ENCODE results near the gene SELE. TPM values are rescaled to one million over a fixed set of nuclear protein-coding genes. Genes with fewer than 3 reads are reported as not detected.

SELE gene
- total and polyA plus RNA-seq, 9 of the 15 experiments (the other 6 are each of a cell fraction or from before 2014, with no cell fraction given) = 0.08 TPM; not detected in 8

DNA sequence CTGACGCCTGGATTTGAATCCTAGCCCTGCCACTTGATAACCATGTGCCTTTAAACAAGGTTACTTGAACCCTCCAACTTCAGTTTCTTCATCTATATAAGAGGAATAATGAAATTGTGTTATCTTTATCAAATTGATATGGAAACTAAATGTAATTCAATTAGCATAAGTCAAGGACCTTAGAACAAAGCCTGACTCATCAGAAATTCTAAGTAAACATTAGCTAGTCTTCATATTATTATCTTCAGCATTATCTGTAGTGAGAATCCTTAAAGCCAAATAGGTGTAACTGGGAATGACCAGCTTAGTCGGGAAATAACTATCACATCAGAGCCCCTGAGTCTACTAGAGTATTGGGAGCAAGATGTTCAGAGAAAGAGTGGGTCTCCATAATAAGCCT lies 29.1 kb downstream of the SELE start (continued):
- TF ChIP-seq ZNF445 (CRISPR knock-in tag; IDR thresholded peaks at IDR 0.05; ENCODE audit: low read depth) (no peak), COPS2 (conservative IDR thresholded peaks at IDR 0.05) (no peak), CBFA2T2 (conservative IDR thresholded peaks at IDR 0.05) (no peak), ZNF316 (IDR thresholded peaks at IDR 0.05) (peak; percentile 62)

GRCh38 chr1:169701261-169702005 lies 32.4 kb downstream of the SELE start:
- in situ Hi-C loops (cut with MboI) = no loop called here
- no peak overlapping the region for H3K4me2 ChIP-seq (ENCODE audit: insufficient read depth, low read length)
- H3K9me1 ChIP-seq (ENCODE audit: control insufficient read depth, insufficient read depth, low read length) = no peaks in the 10 kb centered on the region
- H3K9me3 ChIP-seq (replicated peaks; ENCODE audit: control insufficient read depth, insufficient read depth, low read depth, low read length) = no peaks in the 10 kb centered on the region
- DNase-seq (ENCODE audit: extremely low read depth in 1 of 4, low spot score in 3 of 4) (no peak), ATAC-seq (no peak), FAIRE-seq (no peak)
- ChIA-PET CTCF (ENCODE audit: low intra/inter-chr PET ratio) (no interaction called here), POLR2A (no interaction called here)
- no peak overlapping the region for H3K9ac ChIP-seq (ENCODE audit: insufficient read depth in 1 of 2, low read depth in 2 of 2, low read length in 2 of 2)
- no peaks in the 10 kb centered on the region for H4K20me1 ChIP-seq (replicated peaks; ENCODE audit: control insufficient read depth, insufficient read depth, low read length)
- no peaks in the 10 kb centered on the region for H3K79me2 ChIP-seq (ENCODE audit: control insufficient read depth, insufficient read depth, low read length)
- H3K4me1 ChIP-seq (replicated peaks in 1 of 2; ENCODE audit: control insufficient read depth in 2 of 2, insufficient read depth in 2 of 2, low read length in 2 of 2) = no peaks in the 10 kb centered on the region
- BruUV-seq (replicated peaks) = no TSS peak
- no peaks in the 10 kb centered on the region for H3K27me3 ChIP-seq (ENCODE audit: control insufficient read depth in 2 of 2, insufficient read depth in 2 of 2, low read length in 2 of 2)
- no peaks in the 10 kb centered on the region for H3K36me3 ChIP-seq (ENCODE audit: control insufficient read depth, insufficient read depth, low read length)
- H3K4me3 ChIP-seq = no peak overlapping the region
- 0% methylated on average over 2 of the region's 2 CpGs for WGBS (ENCODE audit: insufficient coverage, low coverage, missing lambda C conversion rate)
- intact Hi-C loops (cut with micrococcal nuclease) = loop anchor here (10.0 kb wide), 1 partner anchor 237 kb away; no protein-coding TSS in a partner anchor
- H2AFZ ChIP-seq (ENCODE audit: low read depth, low read length) = no peak overlapping the region
- no peak overlapping the region for H3K27ac ChIP-seq (ENCODE audit: extremely low read depth, low read depth, low read length)
- TF ChIP-seq CBX8 (IDR thresholded peaks at IDR 0.05; ENCODE audit: borderline replicate concordance, extremely low read depth, low read depth, low read length, poor library complexity, severe bottlenecking) (no peak), PTTG1 (tag; IDR thresholded peaks at IDR 0.05; ENCODE audit: low read depth) (no peak), CBX5 (IDR thresholded peaks at IDR 0.05; ENCODE audit: borderline replicate concordance, low read depth) (no peak), CBX3 (IDR thresholded peaks at IDR 0.05; ENCODE audit: borderline replicate concordance in 1 of 2, low read length in 2 of 2) (no peak), ADNP (tag; IDR thresholded peaks at IDR 0.05) (no peak), EP400 (IDR thresholded peaks at IDR 0.05) (no peak), ZNF232 (CRISPR knock-in tag; IDR thresholded peaks at IDR 0.05) (no peak), CCAR2 (IDR thresholded peaks at IDR 0.05; ENCODE audit: low read depth, low read length) (no peak)
- TF ChIP-seq, protein P1, sequence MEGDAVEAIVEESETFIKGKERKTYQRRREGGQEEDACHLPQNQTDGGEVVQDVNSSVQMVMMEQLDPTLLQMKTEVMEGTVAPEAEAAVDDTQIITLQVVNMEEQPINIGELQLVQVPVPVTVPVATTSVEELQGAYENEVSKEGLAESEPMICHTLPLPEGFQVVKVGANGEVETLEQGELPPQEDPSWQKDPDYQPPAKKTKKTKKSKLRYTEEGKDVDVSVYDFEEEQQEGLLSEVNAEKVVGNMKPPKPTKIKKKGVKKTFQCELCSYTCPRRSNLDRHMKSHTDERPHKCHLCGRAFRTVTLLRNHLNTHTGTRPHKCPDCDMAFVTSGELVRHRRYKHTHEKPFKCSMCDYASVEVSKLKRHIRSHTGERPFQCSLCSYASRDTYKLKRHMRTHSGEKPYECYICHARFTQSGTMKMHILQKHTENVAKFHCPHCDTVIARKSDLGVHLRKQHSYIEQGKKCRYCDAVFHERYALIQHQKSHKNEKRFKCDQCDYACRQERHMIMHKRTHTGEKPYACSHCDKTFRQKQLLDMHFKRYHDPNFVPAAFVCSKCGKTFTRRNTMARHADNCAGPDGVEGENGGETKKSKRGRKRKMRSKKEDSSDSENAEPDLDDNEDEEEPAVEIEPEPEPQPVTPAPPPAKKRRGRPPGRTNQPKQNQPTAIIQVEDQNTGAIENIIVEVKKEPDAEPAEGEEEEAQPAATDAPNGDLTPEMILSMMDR (IDR thresholded peaks at IDR 0.05 in 2 of 3, conservative IDR thresholded peaks at IDR 0.05 in 1 of 3; ENCODE audit: insufficient read depth in 2 of 3, low read depth in 1 of 3, low read length in 3 of 3) = no peak

Measured in K562 (cell line).